Measurements from ENCODE around the gene NTM.
"Not testable (repeated sequence)": the region's sequence is repeated elsewhere in the genome, so short reads cannot be mapped to it uniquely, and the experiment has no call there.

NTM gene

DNA sequence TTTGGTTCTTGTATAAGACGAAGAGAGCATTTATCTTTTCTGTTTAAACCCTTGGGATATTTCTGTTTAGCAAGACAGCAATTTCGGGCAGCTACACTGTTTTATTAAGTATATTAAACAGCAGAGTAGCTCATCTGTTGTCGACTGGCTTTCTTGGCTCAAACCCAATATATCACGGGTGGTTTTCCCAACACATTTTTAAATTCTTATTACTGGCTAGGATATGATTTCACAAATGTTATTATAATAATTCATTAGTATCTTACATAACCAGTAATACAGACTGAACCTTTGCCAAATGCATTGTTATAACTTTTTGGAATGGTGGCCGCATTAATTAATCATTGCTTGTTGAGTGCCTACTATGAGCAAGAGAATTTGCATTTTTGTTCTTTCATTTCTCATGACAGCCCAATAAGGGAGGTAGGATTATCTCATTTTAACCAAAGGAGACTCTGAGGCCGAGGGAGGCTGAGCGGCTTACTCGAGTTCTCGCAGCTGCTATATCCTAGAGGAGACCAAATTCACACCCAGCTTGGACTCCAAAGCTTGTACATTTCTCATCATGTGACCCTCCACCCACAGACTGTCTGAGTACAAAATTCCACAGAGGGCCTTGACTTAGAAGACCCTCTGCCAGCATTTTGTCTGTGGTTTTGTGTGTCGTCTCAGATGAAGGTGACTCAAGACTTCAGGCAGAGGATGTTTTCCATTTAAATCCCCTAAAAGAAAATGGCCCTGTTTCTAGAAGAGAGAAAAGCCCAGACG lies 304.9 kb downstream of the NTM start:
- DNase-seq, result no peak

GRCh38 chr11:131677828-131678470 lies 307.5 kb downstream of the NTM start:
- DNase-seq, result no peak

DNA sequence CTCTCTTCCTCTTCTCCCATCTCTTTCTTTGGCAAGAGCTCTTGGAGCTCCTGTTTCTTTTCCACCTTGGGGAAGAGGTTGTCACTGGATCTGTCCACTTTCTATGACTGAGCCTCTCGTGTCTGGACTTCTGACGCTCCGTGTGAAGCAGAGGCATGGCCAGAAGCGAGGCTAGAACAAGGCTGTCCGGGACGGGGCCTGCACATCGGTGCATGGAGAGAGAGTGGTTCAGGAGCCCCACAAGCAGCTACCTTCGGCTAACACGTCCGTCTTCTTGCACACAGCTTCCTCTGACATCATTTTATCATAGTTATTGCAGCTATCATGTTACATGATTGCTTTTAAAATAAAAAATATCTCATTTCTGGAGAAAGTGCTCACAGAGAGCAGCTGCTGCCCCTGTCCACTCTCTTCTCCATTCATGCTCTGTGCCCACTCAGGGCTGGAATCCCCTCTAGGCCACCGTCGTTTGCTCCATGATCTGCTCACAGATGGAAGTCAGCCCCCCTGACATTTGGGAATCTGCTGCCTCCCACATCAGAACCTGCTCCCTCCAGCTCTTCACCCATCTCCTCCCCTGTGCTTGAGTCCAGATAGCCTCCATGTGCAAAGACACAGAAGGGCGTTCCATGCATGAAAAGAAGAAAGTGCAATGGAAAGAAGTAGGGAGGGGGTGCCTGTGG lies 308.4 kb downstream of the NTM start:
- DNase-seq, result no peak

- not testable (repeated sequence) for DNase-seq
Measured at GRCh38 chr11:131680448-131680847, 310.0 kb downstream of the NTM start.

DNA sequence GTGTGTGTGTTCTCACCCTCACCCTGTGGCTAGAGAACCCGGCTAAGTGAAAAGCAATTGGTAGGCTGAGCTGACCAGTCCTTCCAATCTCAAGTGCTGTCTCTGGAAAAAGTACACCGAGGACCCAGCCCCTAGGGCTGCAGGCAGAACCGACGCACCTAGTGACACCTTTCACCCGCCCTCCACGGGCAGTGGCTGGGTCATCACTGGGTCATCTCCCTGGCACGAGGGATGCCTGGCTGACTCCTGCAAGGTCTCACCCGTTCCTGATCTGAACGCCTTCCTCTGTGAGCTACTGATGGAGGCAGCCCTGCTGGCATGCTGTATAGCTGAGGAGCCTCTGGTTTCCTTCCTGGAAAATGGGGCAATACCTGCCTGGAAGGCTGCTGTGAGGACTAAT lies 311.5 kb downstream of the NTM start:
- DNase-seq, result no peak

GRCh38 chr11:131682373-131683015 lies 312.1 kb downstream of the NTM start:
- DNase-seq, result no peak

- no peak for DNase-seq
Measured at GRCh38 chr11:131683131-131683530, 312.7 kb downstream of the NTM start.

GRCh38 chr11:131683666-131684065 lies 313.3 kb downstream of the NTM start:
- DNase-seq, result no peak

DNA sequence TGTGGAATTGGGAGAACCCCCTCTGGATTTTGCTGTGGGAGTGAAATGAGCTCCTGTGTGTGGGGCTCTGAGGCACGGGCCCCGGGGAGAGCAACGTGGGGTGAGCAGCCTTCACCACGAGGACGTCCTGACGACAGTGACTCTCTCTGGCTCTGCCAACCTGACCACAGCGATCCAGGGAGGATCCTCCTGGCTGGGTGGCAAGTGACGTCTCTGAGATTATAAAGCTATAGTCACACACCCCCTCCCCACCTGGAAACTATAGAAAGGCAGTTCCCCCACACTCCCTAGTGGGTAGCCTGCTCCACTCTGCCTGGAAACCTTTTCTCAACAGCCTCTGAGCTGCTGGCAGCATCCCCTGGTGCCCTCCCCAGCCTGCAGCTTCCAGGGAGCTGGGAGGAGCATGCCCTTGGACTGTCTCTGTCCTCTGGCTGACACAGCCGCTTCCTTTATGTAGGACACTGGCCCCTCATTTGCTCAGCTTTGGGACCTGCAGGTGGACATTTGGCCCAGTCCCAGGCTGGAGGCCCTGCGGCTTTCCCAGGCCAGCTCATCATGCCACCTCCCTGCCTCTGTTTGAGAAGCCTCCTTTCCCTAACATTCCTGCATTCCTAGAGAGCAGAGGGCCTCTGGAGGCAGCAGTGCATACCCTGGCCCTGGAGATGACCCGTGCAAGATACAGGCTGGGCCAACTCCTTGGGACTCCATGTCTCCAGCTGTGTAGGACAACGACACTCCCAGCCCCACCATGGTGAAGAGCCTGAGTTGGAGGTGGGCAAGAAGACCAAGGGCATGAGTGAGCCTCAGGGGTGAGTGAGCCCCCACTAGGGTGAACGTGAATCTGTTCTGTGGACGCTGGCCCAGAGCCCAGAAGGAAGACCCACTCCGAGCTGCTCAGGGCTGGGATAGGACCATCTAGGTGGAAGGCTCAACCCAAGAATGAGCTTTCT lies 314.0 kb downstream of the NTM start:
- no peak for DNase-seq

DNA sequence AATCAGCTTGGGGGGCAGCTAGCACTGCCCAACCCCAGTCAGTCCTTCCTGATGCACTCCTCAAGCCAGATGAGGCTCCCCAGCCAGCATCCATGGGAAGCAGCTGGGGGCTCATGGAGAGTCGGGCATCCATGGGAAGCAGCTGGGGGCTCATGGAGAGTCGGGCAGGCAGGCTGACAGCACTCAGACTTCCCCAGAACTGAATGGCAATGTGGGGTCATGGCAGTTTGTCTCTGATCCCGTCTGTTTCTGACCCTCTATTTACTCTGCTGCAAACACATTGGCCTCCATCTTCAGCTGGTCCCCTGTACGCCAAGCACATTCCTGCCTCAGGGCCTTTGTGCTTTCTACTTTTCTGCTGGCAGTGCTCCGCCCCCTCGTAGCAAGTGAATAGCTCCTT lies 314.8 kb downstream of the NTM start:
- no peak for DNase-seq

- DNase-seq, result no peak
Measured at GRCh38 chr11:131685906-131686305, 315.5 kb downstream of the NTM start.

- no peak for DNase-seq
Measured at GRCh38 chr11:131686836-131687235, 316.4 kb downstream of the NTM start.

DNA sequence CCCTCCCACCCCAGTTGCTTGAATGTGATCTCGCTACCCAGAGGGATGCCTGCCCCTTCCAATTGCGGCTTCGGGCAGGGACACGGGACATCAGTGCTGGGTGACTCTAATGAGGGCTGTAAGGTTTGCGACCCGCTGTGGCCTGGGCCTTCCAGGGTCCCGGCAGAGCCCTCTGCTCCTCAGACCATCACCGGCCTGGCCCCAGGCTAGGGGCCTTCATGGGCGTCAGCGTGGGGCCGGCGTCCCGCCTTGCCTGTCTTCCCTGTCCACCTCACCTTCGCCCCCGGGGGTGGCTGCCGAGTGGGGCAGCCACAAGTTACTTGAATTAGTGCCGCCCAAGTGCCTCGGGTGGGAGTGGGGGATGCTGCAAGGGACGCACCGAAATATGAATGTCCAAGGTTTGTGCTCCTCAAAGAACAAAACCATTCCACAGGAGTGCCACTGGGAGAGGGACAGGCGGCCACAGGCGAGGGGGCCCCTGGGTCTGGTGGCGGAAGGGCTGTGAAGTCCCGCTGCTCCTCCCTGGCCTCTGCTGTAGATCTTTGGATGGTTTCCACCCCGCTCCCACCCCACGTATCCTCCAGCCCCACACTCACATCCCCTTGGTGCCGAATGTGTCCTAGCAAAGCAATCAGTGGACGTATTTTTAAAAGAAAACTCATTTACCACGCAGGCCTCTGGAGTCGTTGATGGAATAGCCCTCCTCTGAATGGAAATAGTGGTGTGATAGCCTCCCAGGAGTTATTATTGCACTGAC lies 317.1 kb downstream of the NTM start:
- DNase-seq, result no peak

DNA sequence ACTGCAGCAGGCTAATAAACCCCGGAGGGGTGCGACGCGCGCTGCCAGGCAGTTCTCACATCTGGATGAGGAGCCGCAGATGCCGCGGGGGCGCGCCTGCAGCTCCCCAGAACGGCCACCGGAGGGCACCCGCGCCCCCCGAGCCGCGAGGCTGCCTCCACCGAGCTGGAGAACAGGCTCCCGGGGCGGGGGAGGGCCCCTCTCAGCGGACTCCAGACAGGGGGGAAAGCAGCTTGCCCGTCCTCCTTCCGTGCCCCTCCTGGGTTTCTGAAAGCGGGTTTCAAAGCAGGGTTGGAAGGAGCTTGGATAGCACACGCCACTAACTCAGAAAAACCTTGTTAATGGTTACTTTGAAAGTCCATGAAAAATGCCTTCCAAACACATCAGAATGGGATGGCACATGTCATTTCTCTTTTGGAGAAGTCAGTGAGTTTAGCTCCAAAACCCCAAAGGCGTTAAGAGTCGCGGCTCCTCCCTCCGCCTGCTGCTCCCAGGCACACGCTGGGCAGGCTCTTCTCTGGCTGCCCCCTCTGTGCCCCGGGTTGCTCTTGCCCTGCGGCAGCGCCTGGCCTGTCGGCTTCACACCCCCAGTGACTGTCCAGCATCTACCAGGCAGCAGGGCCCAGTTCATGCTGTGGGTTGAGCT lies 317.8 kb downstream of the NTM start:
- peak; percentile 26 to 36 for DNase-seq

GRCh38 chr11:131689049-131689925 lies 318.9 kb downstream of the NTM start:
- DNase-seq, result no peak

GRCh38 chr11:131690362-131690761 lies 319.9 kb downstream of the NTM start:
- no peak for DNase-seq

- no peak for DNase-seq
Measured at GRCh38 chr11:131690776-131691175, 320.4 kb downstream of the NTM start.

- DNase-seq, result peak; percentile 21 to 24
Measured at GRCh38 chr11:131691181-131692041, 321.0 kb downstream of the NTM start.

GRCh38 chr11:131692151-131692550 lies 321.7 kb downstream of the NTM start:
- no peak for DNase-seq
